Uterus (tissue), 4 donors: ENCODE measurements around the gene AK1. TPM values are rescaled to one million over a fixed set of nuclear protein-coding genes. Genes with fewer than 3 reads are reported as not detected.

Source experiments
- DNase-seq, 2 donors: peaks; one replicate each; pipeline ENCODE4 v3.0.0-alpha.2; 2019 to 2020
- H3K27ac ChIP-seq, 2 donors: fragments of 200-600 bp; sonication (generic); 1 replicate in 1 of 2; 2 replicates in 1 of 2; pipeline ENCODE4 v1.5.1; 2016 to 2018
- H3K27me3 ChIP-seq, 2 donors: fragments of 200-600 bp; sonication (generic); one replicate each; pipeline ENCODE4 v1.5.1; 2018 to 2019; ENCODE audit warnings: control low read depth in 1 of 2
- H3K36me3 ChIP-seq, 2 donors: fragments of 200-600 bp; sonication (generic); one replicate each; pipeline ENCODE4 v1.5.1; 2019; ENCODE audit warnings: control low read depth in 1 of 2
- H3K4me1 ChIP-seq, 2 donors: fragments of 200-600 bp; sonication (generic); one replicate each; pipeline ENCODE4 v1.5.1; 2018 to 2019; ENCODE audit warnings: control low read depth in 1 of 2
- H3K4me3 ChIP-seq, 2 donors: fragments of 200-600 bp; sonication (generic); 1 replicate in 1 of 2; 2 replicates in 1 of 2; pipeline ENCODE4 v1.5.1; 2018 to 2019; ENCODE audit warnings: mild to moderate bottlenecking in 1 of 2
- H3K9me3 ChIP-seq, 2 donors: fragments of 200-600 bp; sonication (generic); one replicate each; pipeline ENCODE4 v1.5.1; 2019; ENCODE audit warnings: control low read depth in 1 of 2
- CTCF ChIP-seq, 4 experiments: fragments of 200-600 bp in 2 of 4; fragments of 450-650 bp in 2 of 4; sonication (generic) in 2 of 4; IDR thresholded peaks; one replicate each; pipeline ENCODE4 v1.5.1; 2016 to 2019; ENCODE audit warnings: antibody characterized with exemption in 4 of 4, mild to moderate bottlenecking in 2 of 4, moderate library complexity in 1 of 4
- POLR2A ChIP-seq, 2 donors: fragments of 450-650 bp; IDR thresholded peaks; one replicate each; pipeline ENCODE4 v1.6.1; 2016; ENCODE audit warnings: antibody characterized with exemption in 2 of 2, mild to moderate bottlenecking in 1 of 2, moderate library complexity in 1 of 2
- intact Hi-C: fragments of 100-400 bp; cut with DNase I; formaldehyde crosslinking; loops from one replicate; pipeline ENCODE4 v1.15.1; 2023; ENCODE audit warnings: low total_unique reads
- total RNA-seq, 4 donors: library from RNA; depleted of rRNA in 3 of 4; stranded (reverse); fragments of >200 nt in 3 of 4; gene quantifications; one replicate each; pipeline versions ENCODE4 v1.1.0 to v1.2.4, GENCODE V29; 2014 to 2023
- donor health status: DM: yes; HTN: yes; CAD: no.

Gene AK1
- total RNA-seq, result 10 to 100 TPM in 2 of 4 donors, 1 to 10 TPM in 2; 6.1 to 54.3 (median 15.7) TPM

GRCh38 chr9:127877566-127877998 lies at the start of gene AK1:
Gene AK1 (minus strand): TSS chr9:127877675. CDS start chr9:127874617, 3,058 bp downstream.
- Histone ChIP-seq H3K9me3 (no peaks in the 10 kb centered on the region), H3K27me3 (no peaks in the 10 kb centered on the region), H3K4me3 (peak within 1 kb of the TSS; percentile 44 to 62), H3K36me3 (no peaks in the 10 kb centered on the region), H3K27ac (peak within 1 kb of the TSS; percentile 65 to 67), H3K4me1 (peaks cover 0 to 34% of the 10 kb centered on the region in 2 donors)
- intact Hi-C loops, result no loop called here
- peak; percentile 76 to 78 for DNase-seq
- peak; percentile 43 to 56 for TF ChIP-seq POLR2A (IDR thresholded peaks at IDR 0.05)
- no peak for TF ChIP-seq CTCF (IDR thresholded peaks at IDR 0.05)

GRCh38 chr9:127926906-127927200 lies 49.4 kb upstream of the AK1 start:
- TF ChIP-seq CTCF (IDR thresholded peaks at IDR 0.05) (no peak), POLR2A (IDR thresholded peaks at IDR 0.05) (no peak)
- H3K9me3 ChIP-seq, result no peaks in the 10 kb centered on the region
- peaks cover 0 to 12% of the 10 kb centered on the region in 2 donors for H3K4me1 ChIP-seq
- H3K36me3 ChIP-seq, result no peaks in the 10 kb centered on the region
- peaks cover 12 to 14% of the 10 kb centered on the region in 2 donors for H3K27me3 ChIP-seq
- intact Hi-C loops, result loop anchor here (10.0 kb wide), 1 partner anchor 422 kb away; no protein-coding TSS in a partner anchor
- no peak overlapping the region for H3K4me3 ChIP-seq
- DNase-seq, result no peak
- no peak overlapping the region for H3K27ac ChIP-seq

GRCh38 chr9:127925959-127926905 lies 48.8 kb upstream of the AK1 start:
- H3K27ac ChIP-seq, result no peak overlapping the region
- TF ChIP-seq CTCF (IDR thresholded peaks at IDR 0.05) (no peak), POLR2A (IDR thresholded peaks at IDR 0.05) (no peak)
- no peaks in the 10 kb centered on the region for H3K9me3 ChIP-seq
- peaks cover 12 to 14% of the 10 kb centered on the region in 2 donors for H3K27me3 ChIP-seq
- peaks cover 0 to 14% of the 10 kb centered on the region in 2 donors for H3K4me1 ChIP-seq
- intact Hi-C loops, result loop anchor here (10.0 kb wide), 1 partner anchor 421 kb away; no protein-coding TSS in a partner anchor
- no peak overlapping the region for H3K4me3 ChIP-seq
- DNase-seq, result no peak
- no peaks in the 10 kb centered on the region for H3K36me3 ChIP-seq

GRCh38 chr9:127924736-127925444 lies 47.4 kb upstream of the AK1 start:
- H3K27ac ChIP-seq, result no peak overlapping the region
- DNase-seq, result no peak
- no peak for TF ChIP-seq POLR2A (IDR thresholded peaks at IDR 0.05)
- TF ChIP-seq CTCF (IDR thresholded peaks at IDR 0.05), result no peak
- H3K36me3 ChIP-seq, result no peaks in the 10 kb centered on the region
- no peaks in the 10 kb centered on the region for H3K9me3 ChIP-seq
- H3K4me1 ChIP-seq, result peaks cover 0 to 14% of the 10 kb centered on the region in 2 donors
- H3K4me3 ChIP-seq, result no peak overlapping the region
- intact Hi-C loops, result loop anchor here (5.0 to 10.0 kb wide), 2 partner anchors 328 to 420 kb away; no protein-coding TSS in a partner anchor
- H3K27me3 ChIP-seq, result peaks cover 12 to 14% of the 10 kb centered on the region in 2 donors
